Stimulated activated CD8-positive, alpha-beta memory T cell treated with anti-CD3 and anti-CD28 coated beads, Interleukin-15, amount 100 ng/mL, for 24 hours (primary cell): ENCODE data around the gene REPIN1.

ENCODE experiments used
- DNase-seq: peaks from one replicate; pipeline ENCODE4 v3.0.0-alpha.2; 2020; ENCODE audit warnings: low read depth

The REPIN1 gene

DNA sequence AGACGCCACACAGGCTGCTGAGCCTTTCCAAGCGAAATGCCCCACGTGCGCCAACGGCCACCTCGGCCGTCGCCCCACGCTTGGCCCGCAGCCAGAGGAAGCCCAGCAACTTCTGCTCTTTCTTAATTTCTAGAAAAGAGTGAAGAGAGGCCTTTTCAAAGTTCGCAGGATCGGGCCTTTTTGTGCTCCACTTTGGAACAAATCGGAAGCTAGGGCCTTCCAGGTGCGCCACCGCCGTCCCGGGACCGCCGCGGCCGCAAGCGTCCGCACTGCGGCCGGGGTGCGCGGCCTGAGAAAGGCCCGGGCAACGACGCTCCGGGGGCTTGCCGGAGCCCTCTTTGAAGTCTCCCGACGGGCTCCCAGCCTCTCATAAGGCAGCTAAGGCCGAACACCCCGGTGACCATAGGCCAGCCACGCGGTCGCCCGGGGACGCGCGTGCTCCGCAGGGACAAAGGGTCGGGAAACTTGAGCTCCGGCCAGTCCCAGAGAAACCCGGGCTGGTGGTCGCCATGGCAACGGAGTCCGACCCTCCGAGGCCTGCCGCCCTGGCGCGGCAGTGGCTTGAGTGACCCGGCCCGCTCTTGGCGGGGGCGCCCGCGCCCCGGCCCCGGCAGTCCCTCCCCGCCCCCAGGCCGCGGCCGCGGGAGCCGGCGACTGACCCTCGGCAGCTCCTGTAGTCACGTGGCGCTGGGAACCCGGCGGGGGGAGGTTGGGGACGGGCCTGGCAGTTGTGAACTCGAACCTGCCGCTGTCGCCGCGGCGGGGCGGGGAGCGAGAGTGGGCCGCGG is at the start of gene REPIN1:
REPIN1 (plus strand) TSS at position 727 of the 788 bp plus-strand sequence. CDS start 890 bp downstream, outside the sequence.
- peak; percentile 69 for DNase-seq

DNA sequence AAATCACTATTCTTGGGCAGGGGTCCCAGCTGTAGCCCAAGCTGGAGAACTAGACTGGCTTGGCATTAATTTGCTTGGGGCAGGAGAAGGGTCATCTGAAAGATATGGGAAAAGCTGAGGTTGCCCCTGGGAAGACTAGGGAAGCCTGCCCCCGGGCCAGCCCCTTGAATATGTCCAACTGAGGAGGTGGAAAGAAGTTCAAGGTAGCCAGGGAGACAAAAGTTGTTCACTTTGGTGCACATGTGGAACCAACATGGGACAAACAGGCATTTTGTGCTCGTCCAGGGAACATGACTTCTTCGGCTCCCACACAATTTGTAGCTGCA is 46.9 kb upstream of the REPIN1 start:
- DNase-seq, result no peak

DNA sequence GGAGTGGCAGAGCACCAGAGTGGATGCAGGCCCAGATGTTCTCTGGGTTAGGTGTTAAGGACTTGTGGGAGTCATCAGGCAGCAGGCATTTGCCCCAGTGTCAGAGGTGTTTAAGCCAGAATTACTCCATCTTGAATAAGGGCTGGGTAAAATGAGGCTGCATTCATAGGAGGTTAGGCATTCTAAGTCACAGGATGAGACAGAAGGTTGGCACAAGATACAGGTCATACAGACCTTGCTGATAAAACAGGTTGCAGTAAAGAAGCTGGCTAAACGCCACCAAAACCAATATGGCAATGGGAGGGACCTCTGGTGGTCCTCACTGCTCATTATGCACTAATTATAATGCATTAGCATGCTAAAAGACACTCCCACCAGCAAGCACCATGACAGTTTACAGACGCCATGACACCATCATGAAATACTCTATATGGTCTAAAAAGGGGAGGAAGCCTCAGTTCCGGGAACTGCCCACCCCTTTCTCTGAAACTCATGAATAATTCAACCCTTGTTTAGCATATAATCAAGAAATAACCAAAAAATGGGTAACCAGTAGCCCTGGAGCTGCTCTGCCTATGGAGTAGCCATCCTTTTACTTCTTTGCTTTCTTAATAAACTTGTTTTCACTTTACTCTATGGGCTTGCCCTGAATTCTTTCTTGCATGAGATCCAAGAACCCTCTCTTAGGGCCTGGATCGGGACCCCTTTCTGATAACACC is 46.3 kb upstream of the REPIN1 start:
- no peak for DNase-seq

DNA sequence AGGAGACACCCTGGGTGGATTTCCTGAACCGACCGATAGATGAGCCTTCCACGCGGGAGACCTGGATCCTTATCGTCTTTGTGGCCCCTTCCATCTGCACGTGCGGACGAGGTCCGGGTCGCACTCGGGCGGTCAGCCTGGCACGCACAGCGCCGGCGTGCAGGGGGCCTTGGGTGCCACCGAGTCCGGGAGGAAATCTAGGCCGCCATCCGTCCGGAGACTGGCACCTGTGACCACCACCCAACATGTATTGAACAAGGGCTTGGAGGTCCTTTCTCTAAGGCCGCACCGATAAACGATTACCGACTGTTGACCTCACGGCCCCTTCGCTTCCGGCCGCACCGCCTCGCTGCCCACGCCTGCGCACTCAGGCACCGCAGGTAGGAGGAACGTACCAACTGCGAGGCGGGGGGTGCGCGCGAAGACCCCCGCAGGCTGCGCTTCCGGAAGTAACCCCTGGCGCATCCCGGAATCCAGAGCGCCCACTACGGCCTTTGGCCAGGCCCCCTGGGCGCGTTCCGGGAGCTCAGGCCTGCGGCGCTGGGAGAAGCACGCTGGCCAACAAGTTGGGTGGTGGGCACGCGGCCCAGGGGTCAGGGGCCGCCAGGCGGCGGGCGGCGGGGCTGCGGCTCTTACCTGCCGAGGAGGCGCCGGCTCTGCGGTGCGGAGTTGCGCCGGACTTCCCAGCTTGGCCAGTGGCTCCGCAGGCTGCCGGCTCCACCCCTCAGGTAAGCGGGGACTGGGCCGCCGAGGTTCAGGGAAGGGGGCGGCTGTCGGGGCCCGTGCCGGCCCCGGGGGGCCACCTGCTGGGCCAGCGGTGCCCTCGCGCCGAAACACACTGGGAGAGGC is 45.6 kb upstream of the REPIN1 start, which contains the start of the genes ACTR3C and LRRC61:
ACTR3C (minus strand) TSS at position 713 of the 849 bp plus-strand sequence. CDS start 28,249 bp downstream, outside the sequence.
LRRC61 (plus strand) TSS at position 523 of the 849 bp plus-strand sequence. CDS start 13,507 bp downstream, outside the sequence.
- peak; percentile 39 for DNase-seq

DNA sequence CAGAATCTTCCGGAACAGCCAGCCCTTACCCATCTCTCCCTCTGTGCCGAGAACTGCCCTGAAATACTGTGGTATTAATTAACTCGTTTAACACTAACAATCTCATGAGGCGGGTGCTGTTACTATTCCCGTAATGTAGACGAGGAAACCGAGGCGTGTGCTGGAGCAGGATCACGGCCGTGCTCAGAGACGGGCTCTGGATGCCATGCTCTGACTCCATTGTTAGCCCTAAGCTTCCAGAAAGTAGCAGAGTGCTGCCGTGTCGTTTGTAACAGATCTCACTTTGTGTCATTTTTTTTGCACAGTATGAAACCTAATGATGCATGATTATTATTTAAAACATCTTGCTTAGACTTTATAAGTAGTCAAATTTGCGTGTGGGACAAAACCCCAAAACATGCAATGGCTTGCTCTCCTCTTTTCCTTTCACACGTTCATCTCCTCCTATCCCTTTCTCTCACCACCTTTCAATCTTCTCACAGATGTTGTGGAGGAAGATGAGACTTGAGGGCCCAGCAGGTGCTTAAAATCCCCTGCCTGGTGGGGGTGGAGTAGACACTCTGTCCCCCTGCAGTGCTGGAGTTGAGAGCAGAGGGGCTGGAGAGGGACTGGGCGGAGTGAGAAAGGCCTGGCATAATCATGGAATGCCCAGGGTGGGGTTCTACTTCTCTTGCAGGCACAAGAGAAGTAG is 44.8 kb upstream of the REPIN1 start:
- DNase-seq, result no peak

DNA sequence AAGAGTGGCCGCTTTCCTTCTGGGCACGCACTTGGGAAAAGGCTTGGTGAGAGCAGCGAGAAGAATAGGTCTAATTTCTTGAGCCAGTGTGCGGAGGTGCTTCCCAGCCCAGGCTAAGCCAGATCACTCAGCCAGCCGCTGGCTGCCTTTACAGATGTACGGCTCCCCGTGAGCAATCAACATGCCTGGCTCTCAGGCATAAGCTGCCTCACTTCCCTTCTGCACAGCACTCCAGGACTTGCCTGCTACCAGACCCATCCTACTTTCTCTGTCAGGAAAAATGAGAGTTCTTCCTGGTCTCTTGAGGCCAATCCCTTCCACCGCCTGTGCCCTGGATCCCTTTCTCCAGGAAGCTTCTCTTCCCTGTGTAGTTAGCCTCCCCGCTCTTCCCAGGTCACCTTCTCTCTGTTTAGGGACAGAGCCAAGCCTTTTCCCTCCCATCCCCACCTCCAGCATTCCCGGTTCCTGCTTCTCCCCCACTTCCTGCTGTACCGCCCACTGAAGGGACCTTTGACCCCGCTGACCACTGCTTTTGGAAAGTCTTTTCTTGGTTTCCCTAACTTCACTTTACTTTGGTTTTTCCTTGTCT is 44.2 kb upstream of the REPIN1 start:
- DNase-seq, result no peak

DNA sequence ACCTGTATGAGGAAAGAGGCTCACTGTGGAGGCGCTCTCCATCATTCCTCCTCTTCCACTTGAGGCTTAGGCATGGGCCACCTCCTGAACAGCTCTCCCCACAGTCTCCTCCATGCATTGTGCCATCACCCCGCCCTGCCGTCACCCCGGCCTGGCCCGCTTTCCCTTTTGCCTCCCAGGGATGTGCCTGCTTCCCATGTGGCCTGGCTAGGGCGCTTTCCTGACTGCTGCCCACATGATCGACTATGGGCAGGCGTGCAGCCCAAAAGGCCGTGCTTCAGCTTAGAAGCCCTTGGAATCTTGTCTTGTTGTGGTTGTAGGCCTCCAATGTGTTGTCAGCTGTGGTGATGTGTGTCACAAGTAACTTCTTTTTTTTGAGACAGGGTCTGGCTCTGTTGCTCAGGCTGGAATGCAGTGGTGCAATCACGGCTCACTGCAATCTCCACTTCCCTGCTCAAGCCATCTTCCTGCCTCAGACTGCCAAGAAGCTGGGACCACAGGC is 43.5 kb upstream of the REPIN1 start:
- no peak for DNase-seq

DNA sequence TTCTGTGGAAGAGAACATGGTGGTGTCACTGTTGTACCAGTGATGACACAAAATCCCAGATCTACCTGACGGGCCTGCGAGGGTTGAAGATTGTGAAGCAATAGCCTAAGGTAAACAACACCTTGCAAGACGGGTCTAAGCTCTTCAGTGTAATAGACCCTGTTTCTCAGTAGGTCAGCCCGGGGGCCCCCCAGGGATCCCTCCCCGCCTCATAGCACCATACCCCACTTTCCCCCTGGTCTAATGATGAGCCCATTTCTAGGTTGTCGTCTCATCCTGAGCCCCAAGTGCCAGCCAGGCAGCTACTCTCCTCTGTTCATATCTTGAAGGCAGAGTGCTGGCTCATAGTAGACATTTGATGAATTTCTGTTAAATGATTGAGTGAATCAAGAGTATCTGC is 42.7 kb upstream of the REPIN1 start:
- no peak for DNase-seq

DNA sequence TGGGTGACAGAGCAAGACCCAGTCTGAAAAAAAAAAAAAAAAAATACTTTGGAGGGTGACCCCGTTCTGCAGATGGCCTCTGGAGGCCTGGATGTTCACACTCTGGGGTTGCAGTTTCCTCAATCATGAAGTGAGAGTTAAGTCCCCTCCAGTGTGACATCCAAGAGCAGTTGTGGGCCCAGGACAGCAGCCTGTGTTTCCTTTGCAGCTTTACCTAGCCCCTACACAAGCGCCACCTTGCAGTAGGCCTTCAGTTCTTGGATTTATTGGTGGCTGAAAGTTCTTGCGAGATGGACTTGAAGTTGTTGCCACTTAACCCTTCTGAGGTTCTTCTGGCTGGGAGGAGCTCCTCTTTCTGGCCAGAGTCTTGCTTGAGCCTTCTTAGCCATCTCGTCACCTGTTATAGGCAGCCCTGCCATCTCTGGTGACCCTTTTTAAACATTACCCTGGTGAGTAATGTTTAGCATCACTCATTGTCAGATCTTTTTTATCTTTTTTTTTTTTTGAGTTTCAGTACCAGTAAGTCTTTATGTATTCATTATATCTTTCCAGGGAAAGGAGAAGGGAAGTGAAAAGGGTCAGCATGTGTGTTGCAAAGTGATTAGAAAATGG is 41.9 kb upstream of the REPIN1 start:
- DNase-seq, result no peak

DNA sequence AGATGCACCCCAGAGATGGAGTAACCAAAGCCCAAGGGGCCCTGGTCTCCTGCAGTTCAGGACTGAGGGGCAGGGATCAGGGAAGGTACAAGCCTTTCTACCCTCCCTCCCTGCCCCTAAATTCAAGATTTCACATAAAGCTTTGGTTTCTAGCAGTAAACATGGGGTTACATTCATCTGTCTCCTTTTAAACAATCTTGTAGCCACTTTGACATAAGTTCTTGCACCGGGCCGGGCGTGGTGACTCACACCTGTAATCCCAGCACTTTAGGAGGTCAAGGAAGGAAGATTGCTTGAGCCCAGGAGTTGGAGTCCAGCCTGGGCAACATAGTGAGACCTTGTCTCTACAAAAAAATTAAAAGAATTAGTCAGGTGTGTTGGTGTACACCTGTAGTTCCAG is 41.3 kb upstream of the REPIN1 start:
- DNase-seq, result no peak

DNA sequence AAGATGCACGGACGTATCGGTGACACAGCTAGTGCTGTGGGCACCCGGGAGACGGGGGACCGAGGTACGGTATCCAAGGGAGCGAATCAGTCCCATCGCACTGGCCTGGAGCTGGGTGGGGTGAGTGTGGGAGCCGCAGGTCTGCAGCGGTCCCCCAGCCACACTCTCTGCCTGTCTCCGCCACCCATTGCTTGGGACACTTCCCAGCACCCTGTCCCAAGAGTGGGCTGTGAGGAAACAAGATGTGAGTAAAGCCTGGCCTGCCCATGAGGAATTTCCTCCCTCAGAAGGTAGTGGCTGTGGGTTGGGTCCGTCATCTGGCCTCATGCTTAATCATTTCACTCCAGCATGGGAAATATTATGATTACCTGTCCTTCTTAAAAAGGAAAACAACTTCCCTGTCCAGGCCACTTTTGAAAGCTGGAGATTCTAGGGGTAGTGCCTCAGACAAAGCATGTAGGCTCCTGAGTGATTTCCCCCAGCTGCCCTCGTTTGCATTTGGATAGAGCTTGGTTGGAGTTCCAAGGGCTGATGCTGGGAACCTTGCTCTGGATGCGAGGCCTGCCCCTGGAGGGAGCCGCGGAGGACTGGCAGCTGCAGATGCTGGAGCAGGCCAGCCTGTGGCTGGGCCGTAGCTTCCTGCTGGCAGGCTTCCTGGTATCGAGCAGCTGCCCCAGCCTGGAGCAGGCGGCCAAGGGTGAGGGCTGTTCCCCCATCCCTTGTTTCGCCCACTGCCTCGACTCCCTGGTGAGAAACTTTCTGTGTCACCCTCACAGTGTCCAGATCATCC is 39.1 kb upstream of the REPIN1 start:
- DNase-seq, result no peak

DNA sequence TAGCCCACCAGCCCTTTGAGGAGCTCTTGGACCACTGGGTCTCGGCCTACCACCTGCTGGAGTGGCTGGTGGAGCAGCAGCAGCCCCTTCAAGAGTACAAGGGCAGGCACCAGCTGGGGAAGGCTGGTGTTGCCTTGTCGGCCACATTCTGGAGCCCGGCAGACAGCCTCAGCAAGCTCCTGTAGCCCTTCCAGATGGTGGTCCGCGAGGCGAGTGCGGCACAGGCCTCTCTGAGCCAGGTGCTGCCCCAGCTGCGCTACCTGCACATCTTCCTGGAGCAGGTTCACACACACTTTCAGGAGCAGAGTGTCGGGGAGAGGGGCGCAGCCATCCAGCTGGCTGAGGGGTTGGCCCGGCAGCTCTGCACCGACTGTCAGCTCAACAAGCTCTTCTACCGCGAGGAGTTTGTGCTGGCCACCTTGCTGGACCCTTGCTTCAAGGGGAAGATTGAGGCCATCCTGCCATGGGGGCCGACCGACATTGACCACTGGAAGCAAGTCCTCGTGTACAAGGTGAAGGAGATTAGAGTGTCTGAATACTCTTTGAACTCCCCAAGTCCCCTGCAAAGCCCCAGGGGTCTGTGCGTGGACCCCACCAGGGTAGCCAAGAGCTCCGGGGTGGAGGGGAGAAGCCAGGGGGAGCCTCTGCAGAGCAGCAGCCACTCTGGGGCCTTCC is 38.3 kb upstream of the REPIN1 start:
- no peak for DNase-seq

DNA sequence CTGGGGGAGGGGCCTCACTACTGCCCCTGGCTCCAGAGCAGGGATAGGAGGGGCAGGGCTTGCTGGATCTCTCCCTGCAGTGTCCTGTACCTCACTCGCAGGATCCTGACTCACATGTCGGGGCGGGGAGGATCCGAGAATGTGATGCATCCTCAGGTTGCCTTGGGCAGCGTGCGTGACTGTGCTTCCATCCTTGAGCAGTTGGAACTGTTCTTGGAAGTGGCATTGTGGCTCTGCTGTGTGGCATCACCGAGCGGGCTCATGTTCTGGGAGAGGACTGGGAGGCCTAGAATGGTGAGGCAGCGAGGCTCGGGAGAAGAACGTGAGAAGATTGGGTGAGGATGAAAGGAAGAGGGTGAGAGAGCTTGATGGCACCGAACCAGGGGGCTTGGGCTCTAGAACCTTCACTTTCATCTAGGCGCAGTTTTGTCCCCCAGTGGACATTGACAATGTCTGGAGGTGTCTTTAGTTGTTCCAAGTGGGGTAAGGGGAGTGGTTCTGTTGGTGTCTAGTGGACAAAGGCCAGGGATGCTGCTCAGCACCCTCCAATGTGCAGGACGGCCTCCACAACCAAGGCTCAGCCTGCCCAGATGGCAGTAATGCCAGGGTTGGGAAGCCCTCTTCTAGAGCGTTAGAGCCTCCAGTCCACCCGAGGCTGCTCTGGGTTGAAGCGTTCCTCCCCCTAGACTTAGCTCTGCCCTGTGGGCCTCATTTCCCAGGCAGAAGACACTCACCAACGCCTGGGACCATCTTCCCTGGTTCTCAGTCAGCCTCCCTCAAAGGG is 35.6 kb upstream of the REPIN1 start:
- no peak for DNase-seq

DNA sequence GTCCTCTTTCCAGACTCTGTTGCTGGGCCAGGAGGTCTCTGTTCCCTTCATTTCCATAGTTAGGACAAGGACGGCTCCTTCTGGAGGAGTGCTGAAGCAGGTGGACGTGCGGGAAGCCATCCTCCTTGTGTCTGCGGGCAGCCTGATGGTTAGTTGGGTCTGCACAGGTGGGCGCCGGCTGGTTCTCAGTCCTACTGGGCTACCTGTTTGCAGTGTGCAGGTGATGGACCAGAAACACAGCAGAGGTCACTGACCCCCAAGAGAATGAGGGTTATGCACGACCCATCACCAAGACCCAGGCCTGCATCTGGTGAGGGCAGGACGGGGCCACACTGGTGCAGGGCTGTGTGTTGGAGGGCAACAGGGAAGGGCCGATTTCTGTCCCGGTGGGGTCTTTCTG is 35.0 kb upstream of the REPIN1 start:
- DNase-seq, result no peak

DNA sequence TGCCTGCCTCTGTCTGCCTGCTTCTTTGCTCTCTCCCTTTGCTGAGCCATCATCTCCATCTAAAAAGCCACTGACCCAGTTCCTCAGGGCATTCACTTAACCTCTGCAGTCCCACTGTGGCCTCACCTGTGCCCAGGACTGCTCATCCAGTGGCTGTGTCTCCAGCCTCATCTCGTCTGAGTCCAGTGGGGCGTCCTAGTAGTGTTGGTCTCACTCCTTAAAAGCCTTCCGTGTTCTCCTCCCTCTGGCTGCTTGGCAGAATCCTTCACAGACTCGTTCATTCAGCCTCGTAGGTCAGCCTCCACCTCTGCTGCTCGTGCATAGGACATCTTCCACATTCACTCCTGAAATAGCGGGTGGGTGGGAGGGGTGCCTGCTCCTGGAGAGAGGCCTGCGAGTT is 34.5 kb upstream of the REPIN1 start:
- no peak for DNase-seq

DNA sequence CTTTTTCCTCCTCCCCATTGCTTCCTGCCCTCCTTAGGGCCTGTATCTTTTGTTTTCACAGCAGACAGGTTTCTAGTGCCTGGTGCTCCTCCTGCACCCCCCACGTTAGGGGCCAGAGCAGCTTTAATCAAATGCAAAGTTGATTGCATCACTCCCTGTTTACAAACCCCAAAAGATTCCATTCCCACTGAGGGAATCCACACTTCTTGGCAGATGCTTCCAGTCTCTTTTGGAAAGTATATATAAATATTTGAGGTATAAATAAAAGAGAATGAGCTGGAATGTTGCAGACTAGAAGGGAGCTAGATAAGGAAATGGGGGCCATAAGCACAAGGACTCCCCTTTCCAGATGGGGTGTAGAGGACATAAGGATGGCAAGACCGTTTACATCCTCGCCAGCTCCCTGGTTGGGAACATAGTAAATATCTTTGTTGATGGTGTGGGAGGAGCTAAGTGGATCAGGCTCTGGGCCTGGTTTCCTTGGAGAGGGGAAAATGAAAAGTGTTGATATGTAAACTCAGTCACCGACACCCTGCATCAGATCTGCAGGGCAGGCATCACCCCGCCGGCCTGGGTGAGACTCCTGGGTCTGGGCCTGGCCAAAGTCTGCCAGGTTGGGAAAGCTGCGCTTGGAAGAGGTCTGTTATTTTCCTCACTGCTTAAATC is 33.4 kb upstream of the REPIN1 start:
- no peak for DNase-seq

DNA sequence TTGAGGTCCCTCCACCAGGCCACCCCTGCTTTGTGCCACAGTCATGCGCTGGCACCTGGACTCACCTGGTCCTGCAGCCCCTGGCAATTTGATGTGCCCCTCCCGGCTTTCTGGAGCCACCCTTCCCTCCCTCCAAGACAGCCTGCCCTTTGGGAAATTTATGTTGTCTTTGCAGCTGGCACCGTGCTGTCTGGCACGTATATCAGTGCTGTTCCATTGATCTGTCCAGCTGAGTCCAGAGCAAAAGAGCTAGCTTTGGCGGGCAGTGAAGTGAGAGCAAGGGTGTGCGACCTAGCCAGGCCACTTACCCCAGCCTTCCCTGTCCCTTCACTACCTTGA is 32.9 kb upstream of the REPIN1 start:
- DNase-seq, result no peak

DNA sequence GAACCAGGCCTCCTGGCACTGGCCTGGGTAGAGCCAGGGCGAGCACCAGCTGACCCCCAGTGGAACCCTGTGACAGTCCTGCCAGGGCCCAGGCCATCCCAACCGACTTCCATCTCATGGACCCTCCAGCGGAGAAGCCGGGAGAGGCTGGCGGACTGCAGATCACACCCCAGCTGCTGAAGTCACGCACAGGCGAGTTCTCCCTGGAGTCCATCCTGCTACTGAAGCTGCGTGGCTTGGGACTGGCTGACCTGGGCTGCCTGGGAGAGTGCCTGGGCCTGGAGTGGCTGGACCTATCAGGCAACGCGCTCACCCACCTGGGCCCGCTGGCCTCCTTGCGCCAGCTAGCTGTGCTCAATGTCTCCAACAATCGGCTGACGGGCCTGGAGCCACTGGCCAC is 31.9 kb upstream of the REPIN1 start:
- DNase-seq, result no peak
